ENCODE measurements around the gene VOPP1. TPM values are rescaled to one million over a fixed set of nuclear protein-coding genes. Genes with fewer than 3 reads are reported as not detected.
A peak's percentile ranks its signal among the peaks of the same experiment; 100 is the strongest.

Gene VOPP1
- total and polyA plus RNA-seq, 9 of the 15 experiments (the other 6 are each of a cell fraction or from before 2014, with no cell fraction given), result 8.2 to 45.8 (median 31.2) TPM

- no peak for TF ChIP-seq NFATC3 (IDR thresholded peaks at IDR 0.05)
- TF ChIP-seq CBX5 (IDR thresholded peaks at IDR 0.05; ENCODE audit: borderline replicate concordance, low read depth), result no peak
- TF ChIP-seq EGR1 (conservative IDR thresholded peaks at IDR 0.05), result no peak
- no peak for TF ChIP-seq ZBTB9 (CRISPR knock-in tag; IDR thresholded peaks at IDR 0.05)
- no peak for TF ChIP-seq MTA1 (IDR thresholded peaks at IDR 0.05; ENCODE audit: borderline replicate concordance)
- no peak for TF ChIP-seq USF2 (CRISPR knock-in tag; IDR thresholded peaks at IDR 0.05)
- TF ChIP-seq BCOR (IDR thresholded peaks at IDR 0.05), result peak; percentile 48; the same call in 1 of the 2 replicates
- TF ChIP-seq ZNF408 (CRISPR knock-in tag; IDR thresholded peaks at IDR 0.05; ENCODE audit: low read depth), result no peak
- TF ChIP-seq PTRF (tag; IDR thresholded peaks at IDR 0.05), result no peak
- no peak for TF ChIP-seq ZNF232 (CRISPR knock-in tag; IDR thresholded peaks at IDR 0.05)
- peak; percentile 30; the same call in 1 of the 2 replicates for TF ChIP-seq NR2C1 (IDR thresholded peaks at IDR 0.05)
- peak; percentile 68 for TF ChIP-seq NR2C1 (tag; IDR thresholded peaks at IDR 0.05)
- peak; percentile 76 to 85 for TF ChIP-seq RAD21 (CRISPR knock-in tag; conservative IDR thresholded peaks at IDR 0.05 in 1 of 2, IDR thresholded peaks at IDR 0.05 in 1 of 2)
- TF ChIP-seq SOX6 (IDR thresholded peaks at IDR 0.05), result no peak
- TF ChIP-seq SUPT5H (IDR thresholded peaks at IDR 0.05), result no peak
- no peak for TF ChIP-seq TFE3 (CRISPR knock-in tag; IDR thresholded peaks at IDR 0.05)
- TF ChIP-seq MAFK (IDR thresholded peaks at IDR 0.05; ENCODE audit: low read length), result no peak
- no peak for TF ChIP-seq ATF4 (CRISPR knock-in tag; IDR thresholded peaks at IDR 0.05)
- 0 out of 2 replicates have a peak, but pooled peaks have one; percentile 44 for TF ChIP-seq CBX1 (IDR thresholded peaks at IDR 0.05; ENCODE audit: low read depth)
- no peak for TF ChIP-seq PTTG1 (tag; IDR thresholded peaks at IDR 0.05; ENCODE audit: low read depth)
- peak; percentile 28; the same call in 1 of the 2 replicates for TF ChIP-seq TCF7 (IDR thresholded peaks at IDR 0.05; ENCODE audit: borderline replicate concordance)
- TF ChIP-seq MEF2D (tag; conservative IDR thresholded peaks at IDR 0.05; ENCODE audit: low read depth), result peak; percentile 95
- no peak for TF ChIP-seq MBD2 (IDR thresholded peaks at IDR 0.05; ENCODE audit: borderline replicate concordance, low read depth)
- TF ChIP-seq ZBED1 (IDR thresholded peaks at IDR 0.05), result peak; percentile 34; the same call in 1 of the 2 replicates
Measured at GRCh38 chr7:55593515-55594318, 21.4 kb upstream of the VOPP1 start (continued).
